B cell (primary cell): Measurements from ENCODE around the gene C19orf33. TPM values are rescaled to one million over a fixed set of nuclear protein-coding genes. Genes with fewer than 3 reads are reported as not detected.

Source experiments
- ATAC-seq: fragments of 200-7000 bp; cut with Tn5 transposase; one replicate; pipeline ENCODE4 v1.10.0; 2021; ENCODE audit warnings: low read depth, mild to moderate bottlenecking, moderate number of reproducible peaks, moderate library complexity
- CTCF ChIA-PET: fragments of 350-600 bp; sonication (Branson Sonifier 250); formaldehyde crosslinking; loops from one replicate; lab custom pipeline; 2021; ENCODE audit warnings: antibody characterized with exemption, inconsistent platforms; lab: Charles Lee
- POLR2A ChIA-PET: fragments of 350-600 bp; sonication (Branson Sonifier 250); formaldehyde crosslinking; loops from one replicate; lab custom pipeline; 2021; ENCODE audit warnings: antibody characterized with exemption; lab: Charles Lee
- DNase-seq: peaks from one replicate; pipeline ENCODE4 v3.0.0; 2013
- H2AFZ ChIP-seq: 2 replicates; pipeline ENCODE4 v1.6.1; 2012; ENCODE audit warnings: mild to moderate bottlenecking, low read depth, low read length; ENCODE audit not compliant: insufficient read depth, poor library complexity, severe bottlenecking
- H3K27ac ChIP-seq, 2 donors: 1 replicate in 1 of 2; 2 replicates in 1 of 2; pipeline ENCODE4 v1.5.1; 2012 to 2013; ENCODE audit warnings: low read length in 2 of 2, mild to moderate bottlenecking in 2 of 2, moderate library complexity in 1 of 2
- H3K27me3 ChIP-seq, 4 experiments: fragments of 200-600 bp in 1 of 4; sonication (generic) in 1 of 4; replicated peaks in 1 of 4; 1 replicate in 2 of 4; 2 replicates in 2 of 4; pipeline versions ENCODE4 v1.6.1 to v1.7.0; 2013 to 2016; ENCODE audit warnings: low read length in 3 of 4, mild to moderate bottlenecking in 2 of 4, mixed read lengths in 1 of 4, moderate library complexity in 1 of 4; ENCODE audit not compliant: insufficient read depth in 4 of 4, control insufficient read depth in 3 of 4; ENCODE audit errors: control extremely low read depth in 1 of 4
- H3K36me3 ChIP-seq, 2 experiments: replicated peaks in 1 of 2; 1 replicate in 1 of 2; 2 replicates in 1 of 2; pipeline versions ENCODE4 v1.6.1 to v1.7.1; 2013; ENCODE audit warnings: low read length in 1 of 2; ENCODE audit not compliant: insufficient read depth in 2 of 2, control insufficient read depth in 1 of 2; ENCODE audit errors: control extremely low read depth in 1 of 2, extremely low read depth in 1 of 2
- H3K4me1 ChIP-seq, 2 donors: fragments of 200-600 bp in 1 of 2; sonication (generic) in 1 of 2; 1 replicate in 1 of 2; 2 replicates in 1 of 2; pipeline versions ENCODE4 v1.5.1 to v1.6.1; 2013 to 2017; ENCODE audit warnings: low read length in 2 of 2; ENCODE audit not compliant: control insufficient read depth in 2 of 2, insufficient read depth in 2 of 2
- H3K4me2 ChIP-seq: replicated peaks from 2 replicates; pipeline ENCODE3; 2012; ENCODE audit warnings: mild to moderate bottlenecking, low read depth, low read length; ENCODE audit not compliant: poor library complexity, severe bottlenecking
- H3K4me3 ChIP-seq, 5 experiments: fragments of 200-600 bp in 1 of 5; sonication (generic) in 1 of 5; 1 replicate in 3 of 5; 2 replicates in 2 of 5; pipeline versions ENCODE4 v1.5.1 to v1.7.0; 2011 to 2016; ENCODE audit warnings: low read length in 4 of 5, mild to moderate bottlenecking in 4 of 5, low read depth in 2 of 5, control low read depth in 1 of 5, moderate library complexity in 1 of 5; ENCODE audit not compliant: insufficient read depth in 1 of 5; ENCODE audit errors: control extremely low read depth in 1 of 5, extremely low read depth in 1 of 5
- H3K79me2 ChIP-seq: fragments of 200-600 bp; sonication (generic); one replicate; pipeline ENCODE4 v1.6.0; 2016; ENCODE audit warnings: low read length; ENCODE audit not compliant: control insufficient read depth, insufficient read depth
- H3K9ac ChIP-seq: fragments of 200-600 bp; sonication (generic); 2 replicates; pipeline ENCODE4 v1.6.1; 2017; ENCODE audit warnings: mild to moderate bottlenecking, low read length, moderate library complexity
- H3K9me3 ChIP-seq, 3 donors: one replicate each; pipeline versions ENCODE4 v1.6.1 to v1.7.1; 2013; ENCODE audit warnings: low read length in 2 of 3; ENCODE audit not compliant: control insufficient read depth in 2 of 3, insufficient read depth in 1 of 3; ENCODE audit errors: control extremely low read depth in 1 of 3
- H4K20me1 ChIP-seq: 2 replicates; pipeline ENCODE4 v1.6.0; 2012; ENCODE audit warnings: mild to moderate bottlenecking, low read length; ENCODE audit not compliant: insufficient read depth, control insufficient read depth, poor library complexity, severe bottlenecking
- H3K27ac Mint-ChIP-seq: one replicate; pipeline ENCODE4 v1.8.0; 2021; ENCODE audit warnings: mixed read lengths
- H3K27me3 Mint-ChIP-seq: one replicate; pipeline ENCODE4 v1.8.0; 2021; ENCODE audit warnings: mixed read lengths
- H3K4me1 Mint-ChIP-seq: one replicate; pipeline ENCODE4 v1.8.0; 2021; ENCODE audit warnings: mixed read lengths
- H3K4me3 Mint-ChIP-seq: one replicate; pipeline ENCODE4 v1.8.0; 2021; ENCODE audit warnings: mixed read lengths
- H3K9me3 Mint-ChIP-seq: one replicate; pipeline ENCODE4 v1.8.0; 2022; ENCODE audit warnings: mixed read lengths; ENCODE audit not compliant: insufficient read depth
- EZH2 ChIP-seq: IDR thresholded peaks from 2 replicates; pipeline ENCODE4 v1.6.1; 2012; ENCODE audit warnings: borderline replicate concordance, low read depth, mild to moderate bottlenecking, moderate library complexity, low read length; ENCODE audit not compliant: insufficient read depth, poor library complexity, severe bottlenecking
- WGBS: methylation state at CpG from one replicate; pipeline ENCODE4 v1.1.5; 2013; ENCODE audit warnings: missing lambda C conversion rate; ENCODE audit not compliant: insufficient coverage; 5-methylcytosine and 5-hydroxymethylcytosine counted together
- intact Hi-C: fragments of 100-400 bp; cut with micrococcal nuclease; formaldehyde crosslinking; loops from one replicate; pipeline ENCODE4 v1.10.0; 2022
- polyA plus RNA-seq: library from polyadenylated mRNA; depleted of rRNA; stranded (reverse); fragments of >200 nt; gene quantifications from 2 replicates; pipeline ENCODE4 v1.2.3, GENCODE V29; 2012
- total RNA-seq, 2 donors: library from RNA; stranded (reverse); fragments of 120-200 nt in 1 of 2; gene quantifications; 1 replicate in 1 of 2; 2 replicates in 1 of 2; pipeline versions ENCODE4 v1.2.3 to v1.2.4, GENCODE V29; 2013 to 2022
- TF ChIP-seq, protein P1 (sequence below): fragments of 200-600 bp; IDR thresholded peaks from one replicate; pipeline ENCODE4 v1.8.0; 2022; ENCODE audit warnings: antibody characterized with exemption, mild to moderate bottlenecking

C19orf33 gene
- total and polyA plus RNA-seq, 2 donors (not counting 1 experiment from before 2014, with no cell fraction given) = 1.2 TPM; not detected in 1

DNA sequence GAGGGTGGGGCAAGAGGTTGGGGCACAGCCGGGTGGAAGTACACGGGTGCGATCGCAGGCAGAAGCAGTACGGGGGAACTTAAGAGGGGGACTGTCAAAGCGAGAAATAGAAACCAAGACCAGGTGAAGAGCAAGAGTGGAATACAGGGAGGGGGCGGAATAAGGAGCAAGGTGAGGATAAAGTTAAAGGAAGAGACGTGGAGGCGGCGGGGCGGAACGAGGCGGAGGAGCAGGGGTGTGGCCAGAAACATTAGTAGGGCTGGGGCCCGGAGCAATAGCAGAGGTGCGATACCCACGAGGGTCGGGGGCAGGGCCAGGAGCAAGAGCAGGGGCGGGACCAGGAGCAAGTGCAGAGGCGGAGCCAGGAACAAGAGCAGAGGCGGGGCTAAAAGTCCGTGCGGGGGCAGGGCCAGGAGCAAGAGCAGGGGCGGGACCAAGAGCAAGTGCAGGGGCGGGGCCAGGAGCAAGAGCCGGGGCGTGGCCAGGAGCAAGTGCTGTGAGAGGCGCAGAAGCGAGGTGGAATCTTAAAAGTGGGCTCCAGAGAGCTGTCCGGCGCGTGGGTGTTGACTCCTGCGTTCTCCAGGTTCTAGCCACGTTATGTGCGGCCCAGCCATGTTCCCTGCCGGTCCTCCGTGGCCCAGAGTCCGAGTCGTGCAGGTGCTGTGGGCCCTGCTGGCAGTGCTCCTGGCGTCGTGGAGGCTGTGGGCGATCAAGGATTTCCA, 32.7 kb downstream of the C19orf33 start:
- no peaks in the 10 kb centered on the region for H3K9me3 Mint-ChIP-seq
- ATAC-seq (peak; percentile 69), DNase-seq (peak; percentile 97)
- Histone ChIP-seq H3K9ac (peak overlapping the region; percentile 78), H4K20me1 (no peaks in the 10 kb centered on the region), H3K27me3 (no peaks in the 10 kb centered on the region), H3K4me1 (peaks cover 5 to 11% of the 10 kb centered on the region in 2 donors), H3K4me2 (peak overlapping the region; percentile 89), H3K9me3 (no peaks in the 10 kb centered on the region), H3K79me2 (peaks cover 6% of the 10 kb centered on the region), H3K36me3 (no peaks in the 10 kb centered on the region), H3K27ac (peak overlapping the region; percentile 89 to 95), H2AFZ (peak overlapping the region; percentile 87), H3K4me3 (peak overlapping the region; percentile 52 to 85 (median 80))
- ChIA-PET POLR2A (interaction anchor here (0.6 to 2.5 kb wide), 4 partner anchors 37 to 430 kb away, joined by 3 to 14 read pairs (median 7); partner anchors contain the start of genes PSMD8, SIPA1L3, SPINT2 and WDR87), CTCF (interaction anchor here (0.9 to 2.9 kb wide), 7 partner anchors 37 to 434 kb away, joined by 3 to 21 read pairs (median 9); partner anchors contain the start of genes FAM98C, PSMD8 and SPINT2)
- peak overlapping the region; percentile 97 for H3K4me3 Mint-ChIP-seq
- 4% methylated on average over 41 of the region's 41 CpGs for WGBS
- no peaks in the 10 kb centered on the region for H3K27me3 Mint-ChIP-seq
- H3K4me1 Mint-ChIP-seq = peaks cover 13% of the 10 kb centered on the region
- TF ChIP-seq, protein P1, sequence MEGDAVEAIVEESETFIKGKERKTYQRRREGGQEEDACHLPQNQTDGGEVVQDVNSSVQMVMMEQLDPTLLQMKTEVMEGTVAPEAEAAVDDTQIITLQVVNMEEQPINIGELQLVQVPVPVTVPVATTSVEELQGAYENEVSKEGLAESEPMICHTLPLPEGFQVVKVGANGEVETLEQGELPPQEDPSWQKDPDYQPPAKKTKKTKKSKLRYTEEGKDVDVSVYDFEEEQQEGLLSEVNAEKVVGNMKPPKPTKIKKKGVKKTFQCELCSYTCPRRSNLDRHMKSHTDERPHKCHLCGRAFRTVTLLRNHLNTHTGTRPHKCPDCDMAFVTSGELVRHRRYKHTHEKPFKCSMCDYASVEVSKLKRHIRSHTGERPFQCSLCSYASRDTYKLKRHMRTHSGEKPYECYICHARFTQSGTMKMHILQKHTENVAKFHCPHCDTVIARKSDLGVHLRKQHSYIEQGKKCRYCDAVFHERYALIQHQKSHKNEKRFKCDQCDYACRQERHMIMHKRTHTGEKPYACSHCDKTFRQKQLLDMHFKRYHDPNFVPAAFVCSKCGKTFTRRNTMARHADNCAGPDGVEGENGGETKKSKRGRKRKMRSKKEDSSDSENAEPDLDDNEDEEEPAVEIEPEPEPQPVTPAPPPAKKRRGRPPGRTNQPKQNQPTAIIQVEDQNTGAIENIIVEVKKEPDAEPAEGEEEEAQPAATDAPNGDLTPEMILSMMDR = no peak
- TF ChIP-seq EZH2 = no peak
- peak overlapping the region; percentile 97 for H3K27ac Mint-ChIP-seq
- intact Hi-C loops = loop anchor here (1.0 to 10.0 kb wide), 10 partner anchors 26 to 1259 kb away; partner anchors contain the start of genes FAM98C, GGN, PSMD8 and SIPA1L3

- POLR2A ChIA-PET = interaction anchor here (0.6 to 2.5 kb wide), 3 partner anchors 37 to 74 kb away, joined by 3 to 11 read pairs (median 4); partner anchors contain the start of genes PSMD8 and SPINT2
- Mint-ChIP-seq H3K4me1 (peaks cover 13% of the 10 kb centered on the region), H3K27ac (peak overlapping the region; percentile 97), H3K27me3 (no peaks in the 10 kb centered on the region), H3K9me3 (no peaks in the 10 kb centered on the region), H3K4me3 (peak overlapping the region; percentile 97)
- DNase-seq (no peak), ATAC-seq (no peak)
- Histone ChIP-seq H3K4me2 (peak overlapping the region; percentile 89), H2AFZ (peak overlapping the region; percentile 87), H3K27me3 (no peaks in the 10 kb centered on the region), H3K36me3 (no peaks in the 10 kb centered on the region), H3K9me3 (no peaks in the 10 kb centered on the region), H3K4me3 (peak overlapping the region; percentile 36 to 82 (median 63)), H3K27ac (peak overlapping the region; percentile 36 to 89), H3K9ac (peak overlapping the region; percentile 78), H3K79me2 (peaks cover 6% of the 10 kb centered on the region), H3K4me1 (peaks cover 5 to 11% of the 10 kb centered on the region in 2 donors), H4K20me1 (no peaks in the 10 kb centered on the region)
- 61% methylated on average over 9 of the region's 10 CpGs for WGBS
- TF ChIP-seq EZH2 = no peak
- TF ChIP-seq, protein P1 = no peak
- intact Hi-C loops = loop anchor here (5.0 to 10.0 kb wide), 4 partner anchors 560 to 1260 kb away; partner anchors contain the start of genes ZNF383, ZNF420, ZNF573 and ZNF585B
- CTCF ChIA-PET = interaction anchor here (0.9 to 2.2 kb wide), 4 partner anchors 37 to 105 kb away, joined by 3 to 10 read pairs (median 4); partner anchors contain the start of genes FAM98C and PSMD8
Measured at GRCh38 chr19:38337360-38337653, 33.3 kb downstream of the C19orf33 start.
